ENCODE measurements around the gene ACSL1.

DNA sequence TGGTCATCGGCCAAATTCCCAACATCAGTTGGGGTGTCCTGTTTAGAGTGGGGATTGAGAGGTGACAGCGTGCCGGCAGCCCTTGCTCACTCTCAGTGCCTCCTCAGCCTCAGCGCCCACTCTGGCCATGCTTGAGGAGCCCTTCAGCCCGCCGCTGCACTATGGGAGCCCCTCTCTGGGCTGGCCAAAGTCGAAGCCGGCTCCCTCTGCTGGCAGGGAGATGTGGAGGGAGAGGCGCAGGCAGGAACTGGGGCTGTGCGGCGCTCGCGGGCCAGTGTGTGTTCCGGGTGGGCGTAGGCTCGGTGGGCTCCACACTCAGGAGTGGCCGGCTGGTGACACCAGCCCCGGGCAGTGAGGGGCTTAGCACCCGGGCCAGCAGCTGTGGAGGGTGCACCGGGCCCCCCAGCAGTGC, 84.8 kb downstream of the ACSL1 start:
- TF ChIP-seq, protein P1, sequence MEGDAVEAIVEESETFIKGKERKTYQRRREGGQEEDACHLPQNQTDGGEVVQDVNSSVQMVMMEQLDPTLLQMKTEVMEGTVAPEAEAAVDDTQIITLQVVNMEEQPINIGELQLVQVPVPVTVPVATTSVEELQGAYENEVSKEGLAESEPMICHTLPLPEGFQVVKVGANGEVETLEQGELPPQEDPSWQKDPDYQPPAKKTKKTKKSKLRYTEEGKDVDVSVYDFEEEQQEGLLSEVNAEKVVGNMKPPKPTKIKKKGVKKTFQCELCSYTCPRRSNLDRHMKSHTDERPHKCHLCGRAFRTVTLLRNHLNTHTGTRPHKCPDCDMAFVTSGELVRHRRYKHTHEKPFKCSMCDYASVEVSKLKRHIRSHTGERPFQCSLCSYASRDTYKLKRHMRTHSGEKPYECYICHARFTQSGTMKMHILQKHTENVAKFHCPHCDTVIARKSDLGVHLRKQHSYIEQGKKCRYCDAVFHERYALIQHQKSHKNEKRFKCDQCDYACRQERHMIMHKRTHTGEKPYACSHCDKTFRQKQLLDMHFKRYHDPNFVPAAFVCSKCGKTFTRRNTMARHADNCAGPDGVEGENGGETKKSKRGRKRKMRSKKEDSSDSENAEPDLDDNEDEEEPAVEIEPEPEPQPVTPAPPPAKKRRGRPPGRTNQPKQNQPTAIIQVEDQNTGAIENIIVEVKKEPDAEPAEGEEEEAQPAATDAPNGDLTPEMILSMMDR (IDR thresholded peaks at IDR 0.05; ENCODE audit: poor library complexity) = no peak
- TF ChIP-seq EZH2 (IDR thresholded peaks at IDR 0.05; ENCODE audit: borderline replicate concordance) (no peak), EZH2phosphoT487 (IDR thresholded peaks at IDR 0.05; ENCODE audit: low read depth, severe bottlenecking, unreplicated experiment) (no peak)

All from hepatocyte (in vitro differentiated cells).